Esophagus squamous epithelium (tissue), 5 donors: ENCODE results near the gene HOXB4. TPM values are rescaled to one million over a fixed set of nuclear protein-coding genes. Genes with fewer than 3 reads are reported as not detected.
A peak's percentile ranks its signal among the peaks of the same experiment; 100 is the strongest.

Experiments used
- DNase-seq: peaks from one replicate; lab custom pipeline; 2025; lab: John Stamatoyannopoulos, UW
- H3K27ac ChIP-seq, 4 donors: fragments of 200-600 bp; sonication (generic); one replicate each; pipeline ENCODE4 v1.5.1; 2016 to 2019; ENCODE audit warnings: mild to moderate bottlenecking in 1 of 4
- H3K27me3 ChIP-seq, 4 donors: fragments of 200-600 bp; sonication (generic); 1 replicate in 3 of 4; 2 replicates in 1 of 4; pipeline versions ENCODE4 v1.5.1 to v1.6.0; 2017 to 2021; ENCODE audit warnings: antibody characterized with exemption in 1 of 4
- H3K36me3 ChIP-seq, 3 donors: fragments of 200-600 bp; sonication (generic); one replicate each; pipeline ENCODE4 v1.5.1; 2016 to 2019
- H3K4me1 ChIP-seq, 3 donors: fragments of 200-600 bp; sonication (generic); one replicate each; pipeline ENCODE4 v1.5.1; 2017 to 2019
- H3K4me3 ChIP-seq, 4 donors: fragments of 200-600 bp; sonication (generic); 1 replicate in 3 of 4; 2 replicates in 1 of 4; pipeline ENCODE4 v1.5.1; 2016 to 2019; ENCODE audit warnings: mild to moderate bottlenecking in 2 of 4, moderate library complexity in 1 of 4
- H3K9me3 ChIP-seq, 3 donors: fragments of 200-600 bp; sonication (generic); one replicate each; pipeline ENCODE4 v1.5.1; 2016 to 2019
- CTCF ChIP-seq, 6 experiments: fragments of 450-650 bp in 4 of 6; fragments of 200-600 bp in 2 of 6; sonication (generic) in 2 of 6; IDR thresholded peaks; one replicate each; pipeline ENCODE4 v1.5.1; 2016 to 2019; ENCODE audit warnings: antibody characterized with exemption in 6 of 6, mild to moderate bottlenecking in 4 of 6, moderate library complexity in 4 of 6
- POLR2A ChIP-seq, 4 donors: fragments of 450-650 bp; IDR thresholded peaks; one replicate each; pipeline ENCODE4 v1.6.1; 2017; ENCODE audit warnings: antibody characterized with exemption in 4 of 4, mild to moderate bottlenecking in 4 of 4, moderate library complexity in 3 of 4
- WGBS, 2 donors: methylation state at CpG; one replicate each; pipeline ENCODE4 v1.1.5; 2018; 5-methylcytosine and 5-hydroxymethylcytosine counted together
- intact Hi-C: fragments of 100-400 bp; cut with DNase I; formaldehyde crosslinking; loops from one replicate; pipeline ENCODE4 v1.15.0; 2022
- total RNA-seq, 4 donors: library from RNA; depleted of rRNA; stranded (reverse); fragments of >200 nt; gene quantifications; one replicate each; pipeline ENCODE4 v1.1.0, GENCODE V29; 2016
- donor health status: DM: yes; HTN: yes; CAD: no.

The HOXB4 gene
- total RNA-seq, 4 donors from 2014 or later = 0.27 to 2.9 (median 1.8) TPM

- Histone ChIP-seq H3K27me3 (peaks cover 0 to 99% (median 3%) of the 10 kb centered on the region in 4 donors), H3K4me3 (peak overlapping the region; percentile 10 to 83 (median 32)), H3K9me3 (no peaks in the 10 kb centered on the region), H3K36me3 (no peaks in the 10 kb centered on the region), H3K4me1 (peaks cover 12 to 96% (median 63%) of the 10 kb centered on the region in 3 donors), H3K27ac (peak overlapping the region; percentile 88 to 93 (median 92))
- 44 to 57% methylated on average over 2 of the region's 2 CpGs for WGBS, 2 donors
- DNase-seq = no peak
- TF ChIP-seq CTCF (IDR thresholded peaks at IDR 0.05) (no peak), POLR2A (IDR thresholded peaks at IDR 0.05) (no peak)
- intact Hi-C loops = no loop called here
These were observed 10.3 kb downstream of the HOXB4 start for GRCh38 chr17:48567646-48568354.

DNA sequence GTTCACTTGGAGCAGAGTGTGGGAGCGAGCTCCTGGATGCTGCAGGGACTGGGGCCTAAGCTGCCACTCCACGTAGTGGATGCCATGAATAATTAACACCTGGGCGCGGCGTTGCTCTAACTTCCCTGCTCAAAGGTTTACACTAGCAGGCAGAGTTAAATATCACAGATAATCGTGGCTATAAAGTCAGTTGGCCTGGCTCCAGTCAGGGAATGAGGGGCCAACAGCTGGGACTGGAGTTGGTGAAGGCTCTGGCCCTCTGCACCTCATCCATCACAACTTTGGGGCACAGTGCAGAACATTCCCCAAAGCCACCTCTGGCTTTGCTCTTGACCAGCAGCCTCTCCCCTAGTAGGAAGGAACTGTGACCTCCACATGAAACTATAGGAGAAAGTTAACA is 10.9 kb downstream of the HOXB4 start:
- H3K4me1 ChIP-seq = peaks cover 13 to 96% (median 63%) of the 10 kb centered on the region in 3 donors
- peak overlapping the region; percentile 88 to 93 (median 92) for H3K27ac ChIP-seq
- no peak for TF ChIP-seq CTCF (IDR thresholded peaks at IDR 0.05)
- TF ChIP-seq POLR2A (IDR thresholded peaks at IDR 0.05) = no peak
- no peaks in the 10 kb centered on the region for H3K9me3 ChIP-seq
- peak overlapping the region in 1 of 4 donors; percentile 83 for H3K4me3 ChIP-seq
- intact Hi-C loops = no loop called here
- peaks cover 0 to 99% (median 3%) of the 10 kb centered on the region in 4 donors for H3K27me3 ChIP-seq
- DNase-seq = no peak
- WGBS, 2 donors = 56 to 60% methylated on average over 4 to 6 of the region's 6 CpGs
- no peaks in the 10 kb centered on the region for H3K36me3 ChIP-seq

GRCh38 chr17:48566717-48567116 is 11.4 kb downstream of the HOXB4 start:
- intact Hi-C loops = no loop called here
- no peaks in the 10 kb centered on the region for H3K36me3 ChIP-seq
- no peaks in the 10 kb centered on the region for H3K9me3 ChIP-seq
- 36 to 63% methylated on average over 2 of the region's 2 CpGs for WGBS, 2 donors
- TF ChIP-seq POLR2A (IDR thresholded peaks at IDR 0.05) (no peak), CTCF (IDR thresholded peaks at IDR 0.05) (no peak)
- DNase-seq = no peak
- peaks cover 0 to 98% (median 3%) of the 10 kb centered on the region in 4 donors for H3K27me3 ChIP-seq
- H3K4me3 ChIP-seq = no peak overlapping the region
- peak overlapping the region; percentile 88 to 93 (median 92) for H3K27ac ChIP-seq
- H3K4me1 ChIP-seq = peaks cover 13 to 96% (median 65%) of the 10 kb centered on the region in 3 donors

- DNase-seq = no peak
- no peaks in the 10 kb centered on the region for H3K36me3 ChIP-seq
- 53 to 76% methylated on average over 3 to 4 of the region's 4 CpGs for WGBS, 2 donors
- no peak overlapping the region for H3K4me3 ChIP-seq
- no peaks in the 10 kb centered on the region for H3K9me3 ChIP-seq
- TF ChIP-seq CTCF (IDR thresholded peaks at IDR 0.05) (no peak), POLR2A (IDR thresholded peaks at IDR 0.05) (no peak)
- peak overlapping the region in 3 of 4 donors; percentile 91 to 93 (median 92) for H3K27ac ChIP-seq
- H3K27me3 ChIP-seq = peaks cover 0 to 92% (median 3%) of the 10 kb centered on the region in 4 donors
- intact Hi-C loops = no loop called here
- peaks cover 13 to 96% (median 69%) of the 10 kb centered on the region in 3 donors for H3K4me1 ChIP-seq
These were observed 12.0 kb downstream of the HOXB4 start for GRCh38 chr17:48565925-48566710.
